GM12874 (cell line): ENCODE measurements around the gene CPNE2.

Experiments used
- TF ChIP-seq, protein P1 (sequence below): IDR thresholded peaks from 2 replicates; pipeline ENCODE4 v1.5.1; 2011; ENCODE audit warnings: low read depth, mild to moderate bottlenecking, control low read depth, low read length, moderate library complexity; ENCODE audit not compliant: insufficient read depth

The CPNE2 gene

DNA sequence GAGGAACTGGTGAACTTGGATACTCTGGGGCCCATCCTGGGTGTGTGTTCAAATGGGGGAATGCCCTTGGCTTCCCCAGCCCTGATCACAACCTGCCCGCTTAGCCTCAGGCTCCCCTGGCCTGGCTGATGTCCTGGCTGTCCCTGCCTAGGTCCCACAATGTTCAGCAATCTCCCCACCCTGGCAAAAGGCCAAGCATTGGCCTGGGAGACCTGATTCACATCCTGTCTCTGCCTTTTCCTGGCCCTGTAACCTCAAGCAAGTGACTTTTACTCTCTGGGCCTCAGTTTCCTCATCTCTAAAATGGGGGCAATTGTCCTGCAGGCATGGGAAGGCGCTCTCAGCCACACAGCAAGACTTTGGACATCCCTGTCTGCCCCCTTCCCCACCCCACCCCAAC lies 14.4 kb downstream of the CPNE2 start:
- TF ChIP-seq, protein P1, sequence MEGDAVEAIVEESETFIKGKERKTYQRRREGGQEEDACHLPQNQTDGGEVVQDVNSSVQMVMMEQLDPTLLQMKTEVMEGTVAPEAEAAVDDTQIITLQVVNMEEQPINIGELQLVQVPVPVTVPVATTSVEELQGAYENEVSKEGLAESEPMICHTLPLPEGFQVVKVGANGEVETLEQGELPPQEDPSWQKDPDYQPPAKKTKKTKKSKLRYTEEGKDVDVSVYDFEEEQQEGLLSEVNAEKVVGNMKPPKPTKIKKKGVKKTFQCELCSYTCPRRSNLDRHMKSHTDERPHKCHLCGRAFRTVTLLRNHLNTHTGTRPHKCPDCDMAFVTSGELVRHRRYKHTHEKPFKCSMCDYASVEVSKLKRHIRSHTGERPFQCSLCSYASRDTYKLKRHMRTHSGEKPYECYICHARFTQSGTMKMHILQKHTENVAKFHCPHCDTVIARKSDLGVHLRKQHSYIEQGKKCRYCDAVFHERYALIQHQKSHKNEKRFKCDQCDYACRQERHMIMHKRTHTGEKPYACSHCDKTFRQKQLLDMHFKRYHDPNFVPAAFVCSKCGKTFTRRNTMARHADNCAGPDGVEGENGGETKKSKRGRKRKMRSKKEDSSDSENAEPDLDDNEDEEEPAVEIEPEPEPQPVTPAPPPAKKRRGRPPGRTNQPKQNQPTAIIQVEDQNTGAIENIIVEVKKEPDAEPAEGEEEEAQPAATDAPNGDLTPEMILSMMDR: no peak

DNA sequence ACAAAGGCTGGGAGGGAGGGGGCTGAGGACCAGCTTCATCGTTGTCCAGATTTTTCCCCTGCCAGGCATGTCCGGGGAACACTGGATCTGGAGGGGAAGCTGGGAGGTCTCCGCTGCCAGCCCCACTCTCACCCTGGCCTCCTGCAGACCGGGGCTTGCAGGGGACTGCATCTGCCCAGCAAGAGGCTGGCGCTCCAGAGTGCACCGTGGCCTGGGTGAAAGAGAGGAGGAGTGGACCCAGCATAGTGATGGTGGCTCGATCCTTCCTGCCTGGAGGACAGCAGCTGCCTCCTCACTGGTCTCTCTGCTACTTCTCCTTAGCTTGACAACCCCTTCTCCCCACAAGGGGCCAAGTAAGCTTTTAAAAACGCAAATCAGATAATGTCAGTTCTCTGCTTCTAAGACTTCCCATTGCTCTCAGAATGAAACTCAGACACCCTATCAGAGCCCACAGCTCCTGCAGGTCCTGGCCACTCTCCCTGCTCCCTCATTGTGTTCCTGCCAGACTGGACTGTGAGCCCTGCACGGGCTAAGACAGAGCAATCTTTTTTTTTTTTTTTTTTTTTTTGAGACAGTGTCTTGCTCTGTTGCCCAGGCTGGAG lies 15.0 kb downstream of the CPNE2 start:
- TF ChIP-seq, protein P1: no peak

DNA sequence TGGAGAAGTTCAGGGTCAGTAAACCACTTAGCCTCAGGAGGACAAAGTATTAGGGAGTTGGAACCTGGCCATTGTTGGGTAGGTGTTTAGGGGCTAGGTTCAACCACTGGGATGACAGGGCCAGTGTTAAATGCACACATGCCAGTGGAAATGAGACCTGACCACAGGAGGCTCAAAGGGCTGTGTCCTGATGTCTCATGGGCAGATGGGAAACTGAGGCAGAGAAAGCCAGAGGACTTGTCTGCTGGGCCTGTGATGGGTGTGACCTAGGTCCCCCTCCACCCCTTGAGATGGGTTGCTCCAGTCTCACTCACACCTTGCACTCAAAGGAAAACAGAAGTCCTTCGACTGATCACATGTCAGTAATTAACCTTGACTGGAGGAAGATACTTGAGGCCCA lies 16.0 kb downstream of the CPNE2 start:
- TF ChIP-seq, protein P1: no peak

DNA sequence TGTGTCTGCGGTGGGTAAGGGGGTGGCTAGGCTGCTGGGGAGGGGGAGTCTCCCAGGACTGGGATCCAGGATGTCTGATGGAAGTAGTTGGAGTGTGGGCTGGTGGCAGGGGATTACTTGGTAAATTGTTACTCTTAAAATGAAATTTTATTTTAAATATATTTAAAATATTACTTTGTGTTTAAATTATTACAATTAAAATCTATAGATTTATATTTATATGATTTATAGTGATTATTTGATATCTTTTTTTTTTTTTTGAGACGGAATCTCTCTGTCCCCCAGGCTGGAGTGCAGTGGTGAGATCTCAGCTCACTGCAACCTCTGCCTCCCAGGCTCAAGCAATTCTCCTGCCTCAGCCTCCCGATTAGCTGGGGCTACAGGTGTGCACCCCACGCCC lies 18.6 kb downstream of the CPNE2 start:
- TF ChIP-seq, protein P1: no peak

DNA sequence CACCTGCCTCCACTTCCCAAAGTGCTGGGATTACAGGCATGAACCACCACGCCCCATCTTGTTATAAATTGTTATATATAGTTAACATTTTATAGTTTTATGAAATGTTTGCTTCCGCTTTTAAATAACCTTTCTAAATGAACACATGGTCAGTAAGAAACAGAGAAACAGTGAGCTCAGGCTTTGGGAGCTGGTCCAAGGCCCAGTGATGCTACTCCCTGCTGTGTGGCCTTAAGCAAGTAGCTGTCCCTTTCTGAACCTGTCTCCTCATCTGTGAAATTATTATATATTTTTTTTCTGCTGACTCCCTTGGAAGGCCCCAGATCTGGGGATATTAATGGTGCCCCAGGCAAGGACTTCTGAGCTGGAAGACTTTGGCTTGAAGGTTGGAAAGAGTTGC lies 19.0 kb downstream of the CPNE2 start:
- TF ChIP-seq, protein P1: no peak

DNA sequence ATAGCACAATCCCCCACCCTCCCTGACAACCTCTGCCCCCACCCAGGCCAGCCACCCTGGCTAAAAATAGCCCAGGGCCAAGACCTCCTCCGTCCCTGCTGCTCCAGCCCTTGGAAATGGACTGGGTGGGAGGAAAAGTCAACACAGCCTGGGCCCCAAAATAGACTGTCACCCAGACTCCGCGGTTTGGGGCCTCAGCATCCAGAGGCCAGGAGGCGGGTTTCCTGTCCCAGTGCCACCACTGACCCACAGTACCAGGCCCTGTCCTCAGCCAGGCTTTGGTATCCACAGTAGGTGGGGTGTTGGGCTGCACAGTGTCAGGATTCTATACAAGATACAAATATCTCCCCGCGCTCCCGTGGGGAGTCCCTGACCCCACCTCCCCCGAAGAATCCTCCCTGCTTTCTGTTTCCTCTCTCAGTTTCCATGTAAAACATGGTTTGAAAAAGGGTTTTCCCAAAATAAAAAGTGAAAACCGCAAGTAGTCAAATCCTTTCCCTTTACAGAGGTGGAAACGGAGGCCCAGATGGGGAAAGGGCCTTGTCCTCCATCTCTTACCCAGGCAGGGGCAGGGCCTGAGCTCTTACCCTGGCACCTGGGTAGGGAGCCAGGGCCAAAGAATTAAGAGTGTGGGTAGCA lies 20.1 kb downstream of the CPNE2 start:
- TF ChIP-seq, protein P1: no peak

DNA sequence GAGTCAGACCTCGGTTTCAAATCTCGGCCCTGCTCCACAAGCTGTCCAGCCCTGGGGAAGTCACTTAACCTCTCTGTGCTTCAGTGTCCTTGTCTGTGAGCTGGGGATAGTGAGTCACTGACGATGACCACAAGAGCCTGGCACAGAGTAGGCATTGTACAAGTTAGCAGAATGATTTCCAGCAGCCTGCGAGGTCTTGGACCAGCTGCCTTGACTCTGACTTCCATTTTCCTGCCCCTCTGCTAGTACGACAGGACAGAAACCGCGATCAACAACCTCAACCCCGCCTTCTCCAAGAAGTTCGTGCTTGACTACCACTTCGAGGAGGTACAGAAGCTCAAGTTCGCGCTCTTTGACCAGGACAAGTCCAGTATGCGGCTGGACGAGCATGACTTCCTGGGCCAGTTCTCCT lies 20.7 kb downstream of the CPNE2 start:
- TF ChIP-seq, protein P1: no peak
